HG03060 (cell line): Measurements from ENCODE around the gene DNAJC9.

ENCODE experiments used
- ATAC-seq: cut with Tn5 transposase; IDR thresholded peaks from one replicate; pipeline ENCODE4 v1.9.1; 2021; ENCODE audit warnings: low read depth, moderate number of reproducible peaks; ENCODE audit not compliant: unreplicated experiment

DNAJC9 gene

GRCh38 chr10:73239908-73240307, 7.1 kb downstream of the DNAJC9 start:
- no peak for ATAC-seq

DNA sequence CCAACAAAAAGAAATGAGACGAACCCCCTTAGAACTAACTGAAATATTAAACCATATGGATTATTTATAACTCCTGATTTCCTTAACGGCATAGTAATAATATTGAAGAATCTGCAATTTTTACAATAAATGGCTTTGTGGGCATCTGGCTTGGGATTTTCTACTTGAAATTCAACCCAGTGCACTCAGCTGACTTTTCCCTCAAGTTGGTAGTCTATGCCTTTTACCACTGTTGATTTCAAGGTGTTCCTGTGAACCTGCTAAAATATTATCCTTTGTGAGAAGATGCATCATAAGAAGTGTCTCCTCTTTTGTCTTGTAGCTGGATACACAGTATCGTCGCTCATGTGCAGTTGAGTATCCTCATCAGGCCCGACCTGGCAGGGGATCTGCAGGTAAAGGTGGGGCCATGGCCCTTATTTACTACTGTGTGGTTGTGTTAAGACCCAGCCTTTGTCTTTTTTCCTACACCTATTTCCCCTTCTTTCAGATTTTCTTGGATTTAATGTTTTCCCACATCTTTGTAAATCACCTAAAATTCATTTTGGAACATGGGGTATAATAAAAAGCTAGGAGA, 8.0 kb downstream of the DNAJC9 start:
- ATAC-seq = no peak

GRCh38 chr10:73234695-73235094, 12.4 kb downstream of the DNAJC9 start:
- no peak for ATAC-seq

- ATAC-seq = no peak
Observed at GRCh38 chr10:73233883-73234282, 13.2 kb downstream of the DNAJC9 start.

DNA sequence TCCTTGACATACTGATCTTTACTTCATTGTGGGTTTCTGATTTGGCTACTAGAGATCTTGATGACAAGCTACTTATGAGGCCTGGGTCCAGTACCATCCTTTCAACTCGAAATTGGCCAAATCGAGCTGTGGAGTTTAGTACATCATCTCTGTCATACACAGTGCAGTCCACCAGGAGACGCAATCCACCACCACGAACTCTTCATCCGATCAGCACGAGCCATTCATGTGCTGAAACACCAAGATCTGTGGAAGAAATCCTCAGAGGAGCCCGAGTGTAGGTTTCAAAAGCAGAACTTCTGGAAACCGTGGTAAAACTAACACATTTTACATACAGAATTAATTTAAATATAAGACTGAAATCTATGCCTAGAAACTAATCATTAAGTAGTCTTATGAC, 14.2 kb downstream of the DNAJC9 start:
- no peak for ATAC-seq

GRCh38 chr10:73229567-73229966, 17.5 kb downstream of the DNAJC9 start:
- ATAC-seq = no peak

- no peak for ATAC-seq
Observed at GRCh38 chr10:73228247-73228646, 18.8 kb downstream of the DNAJC9 start.

GRCh38 chr10:73226663-73227062, 20.4 kb downstream of the DNAJC9 start:
- no peak for ATAC-seq

GRCh38 chr10:73225518-73225917, 21.5 kb downstream of the DNAJC9 start:
- no peak for ATAC-seq

DNA sequence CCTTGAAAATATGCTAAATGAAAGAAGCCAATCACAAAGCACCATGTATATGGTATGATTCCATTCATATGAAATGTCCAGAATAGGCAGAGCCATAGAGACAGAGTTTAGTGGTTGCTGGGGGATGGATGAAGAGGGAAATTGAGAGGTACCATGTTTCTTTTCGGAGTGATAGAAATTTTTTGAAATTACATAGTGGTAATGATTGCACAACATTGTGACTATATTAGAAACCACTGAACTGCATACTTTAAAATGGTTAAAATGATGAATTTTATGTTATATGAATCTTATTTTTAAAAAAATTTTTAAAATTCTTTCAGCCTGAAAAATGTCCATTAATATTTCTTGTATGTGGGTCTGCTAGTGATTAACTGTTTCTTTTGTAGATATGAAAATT, 26.1 kb downstream of the DNAJC9 start:
- no peak for ATAC-seq

- no peak for ATAC-seq
Observed at GRCh38 chr10:73219384-73219783, 27.7 kb downstream of the DNAJC9 start.

GRCh38 chr10:73218431-73219191, 28.4 kb downstream of the DNAJC9 start:
- no peak for ATAC-seq

DNA sequence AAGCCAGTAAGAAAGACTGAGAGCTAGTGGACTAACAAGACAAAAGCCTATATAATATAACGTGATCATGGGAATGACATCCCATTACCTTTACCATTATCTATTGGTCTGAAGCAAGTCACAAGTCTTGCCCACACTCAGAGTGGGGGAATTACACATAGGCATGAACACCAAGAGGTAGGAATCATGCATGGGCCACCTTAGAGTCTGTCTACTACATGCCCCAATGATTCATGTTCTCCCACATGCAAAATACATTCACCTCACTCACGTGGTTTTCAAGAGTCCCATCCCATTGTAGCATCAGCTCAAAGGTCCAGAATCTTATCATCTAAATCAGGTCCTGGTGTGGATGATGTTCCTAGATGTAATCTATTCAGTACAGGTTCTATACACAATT, 29.4 kb downstream of the DNAJC9 start:
- ATAC-seq = no peak

DNA sequence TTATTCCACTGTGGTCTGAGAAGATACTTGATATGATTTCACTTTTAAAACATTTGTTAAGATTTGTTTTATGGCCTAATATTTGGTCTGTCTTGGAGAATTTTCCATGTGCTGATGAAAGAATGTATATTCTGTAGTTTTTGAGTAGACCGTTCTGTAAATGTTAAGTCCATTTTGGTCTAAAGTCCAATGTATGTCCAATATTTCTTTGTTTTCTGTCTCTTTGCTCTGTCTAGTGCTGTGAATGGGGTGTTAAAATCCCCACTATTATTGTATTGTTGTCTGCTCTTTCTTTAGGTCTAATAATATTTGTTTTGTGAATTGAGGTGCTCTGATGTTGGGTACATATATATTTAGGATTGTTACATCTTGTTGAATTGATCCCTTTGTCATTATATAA, 31.3 kb downstream of the DNAJC9 start:
- no peak for ATAC-seq

DNA sequence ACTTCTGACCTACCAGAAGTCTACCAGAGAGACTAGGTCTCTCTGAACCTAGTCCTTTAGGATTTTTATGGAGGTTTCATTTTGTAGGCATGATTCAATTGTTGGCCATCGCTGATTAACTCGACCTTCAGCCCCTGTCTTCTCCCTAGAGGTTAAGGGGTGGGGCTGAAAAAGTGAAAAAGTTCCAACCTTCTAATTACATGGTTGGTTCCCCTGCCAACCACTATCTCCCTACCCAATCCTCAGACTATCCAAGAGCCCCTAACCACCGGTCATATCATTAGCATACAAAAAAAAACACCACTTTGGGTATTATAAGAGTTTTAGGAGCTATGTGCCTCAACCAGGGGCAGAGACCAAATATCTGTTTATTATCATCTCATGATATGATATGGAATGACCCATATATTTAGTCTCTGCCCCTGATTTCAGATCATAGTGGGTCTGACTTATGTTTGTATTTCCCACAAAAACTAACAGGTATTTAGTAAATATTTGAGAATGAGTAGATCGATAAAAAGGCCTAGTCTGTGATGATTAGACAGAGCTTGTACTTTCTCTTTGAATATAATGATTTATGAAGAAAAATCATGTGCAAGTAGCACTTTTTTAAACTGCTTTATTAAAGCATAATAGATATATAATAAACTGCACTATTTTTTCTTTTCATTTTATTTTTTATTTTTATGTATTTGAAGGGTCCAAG, 35.8 kb downstream of the DNAJC9 start:
- ATAC-seq = no peak

DNA sequence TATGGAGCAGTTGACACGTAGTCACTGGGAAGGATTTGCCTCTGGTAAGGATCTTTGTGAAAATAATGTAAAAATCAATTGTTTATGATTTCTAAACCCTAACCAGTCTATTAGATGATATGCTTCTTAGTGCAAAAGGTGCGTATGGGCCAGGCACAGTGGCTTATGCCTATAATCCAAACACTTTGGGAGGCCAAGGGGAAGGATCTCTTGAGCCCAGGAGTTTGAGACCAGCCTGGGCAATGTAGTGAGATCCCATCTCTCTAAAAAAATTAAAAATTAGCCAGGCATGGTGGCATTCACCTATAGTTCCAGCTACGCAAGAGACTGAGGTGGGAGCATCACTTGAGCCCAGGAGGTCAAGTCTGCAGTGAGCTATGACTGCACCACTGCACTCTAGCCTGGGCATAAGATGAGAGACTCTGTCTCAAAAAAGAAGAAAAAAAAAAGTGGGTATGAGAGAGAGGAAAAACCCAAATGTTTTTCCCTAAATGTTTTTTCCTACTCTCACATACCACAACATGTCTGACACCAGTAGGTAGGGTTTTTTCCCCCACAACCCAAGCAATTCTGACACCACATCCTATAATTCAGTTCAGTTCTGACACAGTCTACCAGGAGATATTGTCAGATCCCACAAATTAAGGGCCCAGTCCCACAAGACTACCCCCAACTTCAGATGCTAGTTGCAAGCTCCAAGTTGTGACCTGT, 36.5 kb downstream of the DNAJC9 start:
- ATAC-seq = no peak

GRCh38 chr10:73209705-73210104, 37.4 kb downstream of the DNAJC9 start:
- ATAC-seq = no peak

GRCh38 chr10:73207883-73208282, 39.2 kb downstream of the DNAJC9 start:
- ATAC-seq = no peak

DNA sequence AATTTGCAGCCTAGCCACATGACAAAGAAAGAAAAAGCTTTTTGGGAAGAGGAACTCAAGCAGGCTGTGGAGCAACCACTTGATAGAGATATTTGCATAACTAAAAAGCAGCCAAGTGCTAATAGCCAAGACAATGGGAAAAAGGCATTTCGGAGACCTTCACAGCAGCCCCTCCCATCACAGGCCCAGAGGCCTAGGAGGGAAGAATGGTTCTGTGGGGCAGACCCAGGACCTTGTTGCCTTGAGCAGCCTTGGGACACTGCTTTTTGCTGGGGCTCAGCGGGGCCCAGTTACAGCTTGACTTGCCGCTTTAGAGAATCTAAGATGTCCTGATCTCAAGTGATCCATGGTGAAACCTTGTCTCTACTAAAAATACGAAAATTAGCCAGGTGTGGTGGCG, 40.7 kb downstream of the DNAJC9 start:
- no peak for ATAC-seq

GRCh38 chr10:73205890-73206289, 41.2 kb downstream of the DNAJC9 start:
- no peak for ATAC-seq

DNA sequence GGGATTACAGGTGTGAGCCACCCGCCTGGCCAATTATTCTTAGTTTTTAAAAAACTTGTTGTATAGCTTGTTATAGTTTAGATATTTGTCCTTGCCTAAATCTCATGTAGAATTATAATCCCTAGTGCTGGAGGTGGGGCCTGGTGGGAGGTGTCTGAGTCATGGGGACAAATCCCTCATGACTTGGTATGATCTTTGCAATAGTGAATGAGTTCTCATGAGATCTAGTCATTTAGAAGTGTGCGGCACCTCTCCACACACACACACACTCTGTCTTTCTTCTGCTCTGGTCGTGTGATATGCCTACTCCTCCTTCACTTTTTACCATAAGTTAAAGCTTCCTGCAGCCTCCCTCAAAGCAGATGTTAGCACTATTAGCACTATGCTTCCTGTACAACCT, 42.0 kb downstream of the DNAJC9 start:
- no peak for ATAC-seq
